IMR-90 (cell line): ENCODE data around the gene FDXR. TPM values are rescaled to one million over a fixed set of nuclear protein-coding genes. Genes with fewer than 3 reads are reported as not detected.

ENCODE experiments used
- ATAC-seq: fragments of 200-7000 bp; cut with Tn5 transposase; 2 replicates; pipeline ENCODE4 v1.9.1; 2020; ENCODE audit warnings: low read depth, mild to moderate bottlenecking, moderate library complexity
- BruUV-seq: library from RNA; stranded (reverse); fragments of 400-500 nt; replicated peaks from 2 replicates; lab custom pipeline; 2021; lab: Mats Ljungman, UMichigan
- CTCF ChIA-PET: fragments of 300-600 bp; formaldehyde crosslinking; extraction: SDS; loops from one replicate; lab custom pipeline; 2021; ENCODE audit warnings: antibody characterized with exemption; lab: Yijun Ruan, JAX
- POLR2A ChIA-PET: fragments of 300-600 bp; sonication (Branson Sonifier 250); formaldehyde crosslinking; loops from one replicate; lab custom pipeline; 2022; ENCODE audit warnings: antibody characterized with exemption; ENCODE audit not compliant: unreplicated experiment; lab: Charles Lee
- DNase-seq: peaks from one replicate; pipeline ENCODE4 v3.0.0; 2013
- H2AFZ ChIP-seq: replicated peaks from 2 replicates; pipeline ENCODE3; 2013; ENCODE audit warnings: low read length, mild to moderate bottlenecking; ENCODE audit not compliant: poor library complexity
- H2AK5ac ChIP-seq: 2 replicates; pipeline ENCODE4 v1.6.1; 2013; ENCODE audit warnings: low read depth, low read length, inconsistent platforms
- H2AK9ac ChIP-seq: replicated peaks from 2 replicates; pipeline ENCODE3; 2013; ENCODE audit warnings: mild to moderate bottlenecking, low read depth, low read length, moderate library complexity; ENCODE audit not compliant: poor library complexity
- H2BK120ac ChIP-seq: 2 replicates; pipeline ENCODE4 v1.6.1; 2013; ENCODE audit warnings: low read depth, low read length, inconsistent platforms
- H2BK15ac ChIP-seq: 3 replicates; pipeline ENCODE4 v1.6.1; 2013; ENCODE audit warnings: low read depth, low read length, inconsistent platforms
- H2BK20ac ChIP-seq: 2 replicates; pipeline ENCODE4 v1.6.1; 2013; ENCODE audit warnings: low read depth, mild to moderate bottlenecking, inconsistent platforms, low read length, moderate library complexity
- H2BK5ac ChIP-seq: 2 replicates; pipeline ENCODE4 v1.6.1; 2013; ENCODE audit warnings: mild to moderate bottlenecking, low read depth, low read length, inconsistent platforms; ENCODE audit not compliant: poor library complexity, severe bottlenecking
- H3K14ac ChIP-seq: replicated peaks from 2 replicates; pipeline ENCODE4 v1.6.1; 2013; ENCODE audit warnings: low read depth, low read length, inconsistent platforms
- H3K18ac ChIP-seq: 2 replicates; pipeline ENCODE4 v1.6.1; 2013; ENCODE audit warnings: low read depth, low read length, control low read depth
- H3K23ac ChIP-seq: 2 replicates; pipeline ENCODE4 v1.6.1; 2013; ENCODE audit warnings: low read depth, low read length, inconsistent platforms
- H3K27ac ChIP-seq: 2 replicates; pipeline ENCODE4 v1.5.1; 2013; ENCODE audit warnings: mild to moderate bottlenecking, control low read depth, low read length; ENCODE audit not compliant: insufficient read depth
- H3K27me3 ChIP-seq: 2 replicates; pipeline ENCODE4 v1.6.1; 2013; ENCODE audit warnings: low read length; ENCODE audit not compliant: control insufficient read depth, insufficient read depth
- H3K36me3 ChIP-seq: 2 replicates; pipeline ENCODE4 v1.6.1; 2013; ENCODE audit warnings: low read length, mixed read lengths; ENCODE audit not compliant: control insufficient read depth, insufficient read depth
- H3K4ac ChIP-seq: 2 replicates; pipeline ENCODE4 v1.6.1; 2013; ENCODE audit warnings: low read depth, low read length, inconsistent platforms
- H3K4me1 ChIP-seq: 2 replicates; pipeline ENCODE4 v1.6.1; 2013; ENCODE audit warnings: low read length, mixed read lengths; ENCODE audit not compliant: control insufficient read depth, insufficient read depth
- H3K4me2 ChIP-seq: 2 replicates; pipeline ENCODE4 v1.6.1; 2013; ENCODE audit warnings: low read depth, mild to moderate bottlenecking, control low read depth, low read length, moderate library complexity
- H3K4me3 ChIP-seq: 2 replicates; pipeline ENCODE4 v1.5.1; 2013; ENCODE audit warnings: low read depth, mild to moderate bottlenecking, control low read depth, low read length, moderate library complexity; ENCODE audit not compliant: insufficient read depth
- H3K56ac ChIP-seq: 2 replicates; pipeline ENCODE4 v1.6.1; 2013; ENCODE audit warnings: low read length, inconsistent platforms; ENCODE audit not compliant: insufficient read depth; ENCODE audit errors: extremely low read depth
- H3K79me1 ChIP-seq, 2 experiments: 2 replicates each; pipeline ENCODE4 v1.6.1; 2013; ENCODE audit warnings: low read length in 2 of 2, inconsistent platforms in 1 of 2, low read depth in 1 of 2
- H3K9ac ChIP-seq: 2 replicates; pipeline ENCODE4 v1.6.1; 2013; ENCODE audit warnings: low read depth, low read length, control low read depth
- H3K9me1 ChIP-seq: 2 replicates; pipeline ENCODE4 v1.6.1; 2013; ENCODE audit warnings: low read length, inconsistent platforms; ENCODE audit not compliant: insufficient read depth
- H3K9me3 ChIP-seq: 2 replicates; pipeline ENCODE4 v1.6.1; 2013; ENCODE audit warnings: low read length; ENCODE audit not compliant: control insufficient read depth, insufficient read depth
- H4K20me1 ChIP-seq: 2 replicates; pipeline ENCODE4 v1.6.1; 2013; ENCODE audit warnings: low read length, inconsistent platforms; ENCODE audit not compliant: insufficient read depth
- H4K5ac ChIP-seq: 2 replicates; pipeline ENCODE4 v1.6.1; 2013; ENCODE audit warnings: mild to moderate bottlenecking, low read depth, low read length, control low read depth
- H4K8ac ChIP-seq, 2 experiments: 2 replicates each; pipeline ENCODE4 v1.6.1; 2013; ENCODE audit warnings: low read depth in 2 of 2, low read length in 2 of 2, control low read depth in 1 of 2, inconsistent platforms in 1 of 2
- H4K91ac ChIP-seq: 2 replicates; pipeline ENCODE4 v1.6.1; 2013; ENCODE audit warnings: low read depth, low read length, inconsistent platforms; ENCODE audit not compliant: insufficient read depth
- BHLHE40 ChIP-seq: fragments of 150-350 bp; IDR thresholded peaks from 2 replicates; pipeline ENCODE4 v1.6.1; 2016; ENCODE audit warnings: mild to moderate bottlenecking, low read depth, low read length
- CEBPB ChIP-seq: IDR thresholded peaks from 2 replicates; pipeline ENCODE4 v1.6.1; 2012; ENCODE audit warnings: low read depth, low read length, improper control_type of control experiment
- CHD1 ChIP-seq: IDR thresholded peaks from 2 replicates; pipeline ENCODE4 v1.6.1; 2012; ENCODE audit warnings: low read depth, low read length, improper control_type of control experiment
- FOS ChIP-seq: fragments of 150-350 bp; IDR thresholded peaks from 2 replicates; pipeline ENCODE4 v1.6.1; 2016; ENCODE audit warnings: low read depth, low read length
- MAFK ChIP-seq: IDR thresholded peaks from 2 replicates; pipeline ENCODE4 v1.6.1; 2012; ENCODE audit warnings: low read depth, low read length, improper control_type of control experiment
- MAZ ChIP-seq: IDR thresholded peaks from 2 replicates; pipeline ENCODE4 v1.6.1; 2012; ENCODE audit warnings: low read depth, mild to moderate bottlenecking, low read length, improper control_type of control experiment, moderate library complexity, borderline replicate concordance
- MXI1 ChIP-seq: IDR thresholded peaks from 2 replicates; pipeline ENCODE4 v1.6.1; 2012; ENCODE audit warnings: low read depth, mild to moderate bottlenecking, low read length, moderate library complexity, borderline replicate concordance
- NFE2L2 ChIP-seq: fragments of 150-350 bp; IDR thresholded peaks from 2 replicates; pipeline ENCODE4 v1.6.1; 2016; ENCODE audit warnings: low read depth, mild to moderate bottlenecking, low read length
- POLR2A ChIP-seq: IDR thresholded peaks from 2 replicates; pipeline ENCODE4 v1.6.1; 2012; ENCODE audit warnings: mild to moderate bottlenecking, low read depth, low read length
- RAD21 ChIP-seq: IDR thresholded peaks from 2 replicates; pipeline ENCODE4 v1.6.1; 2012; ENCODE audit warnings: low read length, improper control_type of control experiment
- RCOR1 ChIP-seq: IDR thresholded peaks from 2 replicates; pipeline ENCODE4 v1.6.1; 2012; ENCODE audit warnings: mild to moderate bottlenecking, low read length, improper control_type of control experiment; ENCODE audit not compliant: insufficient replicate concordance
- RFX5 ChIP-seq: IDR thresholded peaks from 2 replicates; pipeline ENCODE4 v1.8.0; 2012; ENCODE audit warnings: low read depth, mild to moderate bottlenecking, low read length, moderate library complexity
- SMC3 ChIP-seq: fragments of 150-350 bp; IDR thresholded peaks from 2 replicates; pipeline ENCODE4 v1.6.1; 2016; ENCODE audit warnings: low read depth, mild to moderate bottlenecking, antibody characterized with exemption, low read length, moderate library complexity
- WGBS, 2 experiments: methylation state at CpG; one replicate each; pipeline versions ENCODE4 v1.1.5 to v1.1.7; 2013; ENCODE audit warnings: missing lambda C conversion rate in 2 of 2; ENCODE audit not compliant: insufficient read length in 1 of 2; ENCODE audit errors: extremely low coverage in 2 of 2; 5-methylcytosine and 5-hydroxymethylcytosine counted together
- dilution Hi-C: fragments of 300-500 bp; cut with HindIII; formaldehyde crosslinking; loops from one replicate; pipeline ENCODE4 v1.14.3; 2018; ENCODE audit warnings: low sequenced_read_pairs; ENCODE audit not compliant: unreplicated experiment
- in situ Hi-C: fragments of 300-500 bp; cut with MboI; formaldehyde crosslinking; loops from 3 replicates; pipeline ENCODE4 v1.14.3; 2019; ENCODE audit warnings: low sequenced_read_pairs, inconsistent platforms, mixed read lengths
- intact Hi-C: fragments of 100-400 bp; cut with micrococcal nuclease; formaldehyde crosslinking; loops from 2 replicates; pipeline ENCODE4 v1.10.0; 2022
- polyA plus RNA-seq, 3 experiments: library from polyadenylated mRNA; depleted of rRNA; stranded (reverse); fragments of >200 nt; gene quantifications; 2 replicates each; pipeline ENCODE4 v1.2.3, GENCODE V29; 2012; ENCODE audit warnings: low replicate concordance in 1 of 3
- total RNA-seq: library from RNA; depleted of rRNA; stranded (reverse); fragments of >200 nt; gene quantifications from 2 replicates; pipeline ENCODE4 v1.2.3, GENCODE V29; 2012
- TF ChIP-seq, protein P1 (sequence below): fragments of 150-350 bp; IDR thresholded peaks from 2 replicates; pipeline ENCODE4 v1.6.1; 2017; ENCODE audit warnings: mild to moderate bottlenecking, antibody characterized with exemption, low read length, low read depth
- TF ChIP-seq, protein P2 (sequence below): fragments of 150-350 bp; IDR thresholded peaks from 2 replicates; pipeline ENCODE4 v1.6.1; 2016; ENCODE audit warnings: low read depth, mild to moderate bottlenecking, low read length, moderate library complexity, borderline replicate concordance
- TF ChIP-seq, protein P3 (sequence below): conservative IDR thresholded peaks from 2 replicates; pipeline ENCODE4 v1.5.1; 2012; ENCODE audit warnings: mild to moderate bottlenecking, low read depth, low read length, improper control_type of control experiment

FDXR gene
- total and polyA plus RNA-seq, 2 of the 4 experiments (the other 2 are of a cell fraction), result 12.4 to 18.6 TPM

DNA sequence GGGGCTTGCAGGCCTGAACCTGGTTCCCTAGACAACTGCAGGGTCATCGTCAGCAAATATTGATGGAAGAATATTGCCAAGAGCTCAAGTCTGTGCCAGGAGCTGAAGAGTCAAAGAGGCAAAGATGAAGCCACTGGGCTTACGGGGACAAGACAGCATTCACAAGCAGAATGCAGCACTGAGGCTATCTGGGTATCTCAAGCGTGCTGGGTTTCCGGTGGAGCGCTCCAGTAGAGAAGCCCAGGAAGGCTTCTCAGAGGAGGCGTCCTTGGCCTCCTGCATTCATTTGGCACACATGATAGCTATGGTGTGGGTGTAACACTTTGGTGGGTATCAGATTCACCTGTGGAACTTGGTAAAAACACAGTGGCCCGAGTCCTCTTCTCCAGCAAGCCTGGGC lies 17.8 kb upstream of the FDXR start:
- no peaks in the 10 kb centered on the region for H4K20me1 ChIP-seq
- no peak overlapping the region for H3K4me2 ChIP-seq
- no peak overlapping the region for H3K27ac ChIP-seq
- H3K23ac ChIP-seq, result no peak overlapping the region
- no peaks in the 10 kb centered on the region for H3K79me1 ChIP-seq
- TF ChIP-seq RCOR1 (no peak), CHD1 (no peak), POLR2A (no peak), MAFK (no peak), MAZ (no peak), BHLHE40 (no peak), NFE2L2 (no peak), RAD21 (no peak), MXI1 (no peak), CEBPB (no peak), RFX5 (no peak), FOS (no peak), SMC3 (no peak)
- TF ChIP-seq, protein P1, sequence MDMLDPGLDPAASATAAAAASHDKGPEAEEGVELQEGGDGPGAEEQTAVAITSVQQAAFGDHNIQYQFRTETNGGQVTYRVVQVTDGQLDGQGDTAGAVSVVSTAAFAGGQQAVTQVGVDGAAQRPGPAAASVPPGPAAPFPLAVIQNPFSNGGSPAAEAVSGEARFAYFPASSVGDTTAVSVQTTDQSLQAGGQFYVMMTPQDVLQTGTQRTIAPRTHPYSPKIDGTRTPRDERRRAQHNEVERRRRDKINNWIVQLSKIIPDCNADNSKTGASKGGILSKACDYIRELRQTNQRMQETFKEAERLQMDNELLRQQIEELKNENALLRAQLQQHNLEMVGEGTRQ, result no peak
- TF ChIP-seq, protein P2, sequence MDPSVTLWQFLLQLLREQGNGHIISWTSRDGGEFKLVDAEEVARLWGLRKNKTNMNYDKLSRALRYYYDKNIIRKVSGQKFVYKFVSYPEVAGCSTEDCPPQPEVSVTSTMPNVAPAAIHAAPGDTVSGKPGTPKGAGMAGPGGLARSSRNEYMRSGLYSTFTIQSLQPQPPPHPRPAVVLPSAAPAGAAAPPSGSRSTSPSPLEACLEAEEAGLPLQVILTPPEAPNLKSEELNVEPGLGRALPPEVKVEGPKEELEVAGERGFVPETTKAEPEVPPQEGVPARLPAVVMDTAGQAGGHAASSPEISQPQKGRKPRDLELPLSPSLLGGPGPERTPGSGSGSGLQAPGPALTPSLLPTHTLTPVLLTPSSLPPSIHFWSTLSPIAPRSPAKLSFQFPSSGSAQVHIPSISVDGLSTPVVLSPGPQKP, result no peak
- TF ChIP-seq, protein P3, sequence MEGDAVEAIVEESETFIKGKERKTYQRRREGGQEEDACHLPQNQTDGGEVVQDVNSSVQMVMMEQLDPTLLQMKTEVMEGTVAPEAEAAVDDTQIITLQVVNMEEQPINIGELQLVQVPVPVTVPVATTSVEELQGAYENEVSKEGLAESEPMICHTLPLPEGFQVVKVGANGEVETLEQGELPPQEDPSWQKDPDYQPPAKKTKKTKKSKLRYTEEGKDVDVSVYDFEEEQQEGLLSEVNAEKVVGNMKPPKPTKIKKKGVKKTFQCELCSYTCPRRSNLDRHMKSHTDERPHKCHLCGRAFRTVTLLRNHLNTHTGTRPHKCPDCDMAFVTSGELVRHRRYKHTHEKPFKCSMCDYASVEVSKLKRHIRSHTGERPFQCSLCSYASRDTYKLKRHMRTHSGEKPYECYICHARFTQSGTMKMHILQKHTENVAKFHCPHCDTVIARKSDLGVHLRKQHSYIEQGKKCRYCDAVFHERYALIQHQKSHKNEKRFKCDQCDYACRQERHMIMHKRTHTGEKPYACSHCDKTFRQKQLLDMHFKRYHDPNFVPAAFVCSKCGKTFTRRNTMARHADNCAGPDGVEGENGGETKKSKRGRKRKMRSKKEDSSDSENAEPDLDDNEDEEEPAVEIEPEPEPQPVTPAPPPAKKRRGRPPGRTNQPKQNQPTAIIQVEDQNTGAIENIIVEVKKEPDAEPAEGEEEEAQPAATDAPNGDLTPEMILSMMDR, result no peak
- H3K9ac ChIP-seq, result no peak overlapping the region
- H2BK20ac ChIP-seq, result no peak overlapping the region
- H2BK120ac ChIP-seq, result no peak overlapping the region
- H3K18ac ChIP-seq, result no peak overlapping the region
- WGBS, 2 experiments, result 59% methylated on average over 2 of the region's 7 CpGs; no CpG with 5 or more reads in 1 of the 2 experiments
- ATAC-seq (no peak), DNase-seq (no peak)
- POLR2A ChIA-PET, result no interaction called here
- H4K8ac ChIP-seq, result no peak overlapping the region
- no peak overlapping the region for H3K4ac ChIP-seq
- no peak overlapping the region for H2AK5ac ChIP-seq
- no peak overlapping the region for H2BK5ac ChIP-seq
- H4K91ac ChIP-seq, result no peak overlapping the region
- dilution Hi-C loops, result no loop called here
- no peaks in the 10 kb centered on the region for H3K36me3 ChIP-seq
- H3K14ac ChIP-seq, result no peak overlapping the region
- intact Hi-C loops, result no loop called here
- no peaks in the 10 kb centered on the region for H3K9me1 ChIP-seq
- H3K4me1 ChIP-seq, result peaks cover 2% of the 10 kb centered on the region; the same call in 1 of the 2 replicates
- H3K9me3 ChIP-seq, result no peaks in the 10 kb centered on the region
- no peak overlapping the region for H4K5ac ChIP-seq
- H3K27me3 ChIP-seq, result peaks cover 80% of the 10 kb centered on the region
- CTCF ChIA-PET, result no interaction called here
- H3K56ac ChIP-seq, result no peak overlapping the region
- no peak overlapping the region for H2BK15ac ChIP-seq
- BruUV-seq, result no TSS peak
- no peak overlapping the region for H2AFZ ChIP-seq
- H2AK9ac ChIP-seq, result peak overlapping the region; percentile 16
- in situ Hi-C loops, result no loop called here
- no peak overlapping the region for H3K4me3 ChIP-seq
